Osteoblast (primary cell): ENCODE measurements around the gene FRMD4B. TPM values are rescaled to one million over a fixed set of nuclear protein-coding genes. Genes with fewer than 3 reads are reported as not detected.

Experiments used
- DNase-seq: peaks from one replicate; pipeline ENCODE4 v3.0.0; 2011; ENCODE audit warnings: low spot score, mixed read lengths; ENCODE audit not compliant: insufficient read length; ENCODE audit errors: missing footprints
- H2AFZ ChIP-seq: 2 replicates; pipeline ENCODE4 v1.6.0; 2011; ENCODE audit warnings: mild to moderate bottlenecking, low read length
- H3K27ac ChIP-seq: 2 replicates; pipeline ENCODE4 v1.5.1; 2011; ENCODE audit warnings: mild to moderate bottlenecking, low read depth, low read length, moderate library complexity
- H3K27me3 ChIP-seq: 2 replicates; pipeline ENCODE4 v1.6.0; 2012; ENCODE audit warnings: mild to moderate bottlenecking, control low read depth, inconsistent platforms, low read length, moderate library complexity; ENCODE audit not compliant: insufficient read depth
- H3K36me3 ChIP-seq: 2 replicates; pipeline ENCODE4 v1.5.1; 2011; ENCODE audit warnings: mild to moderate bottlenecking, low read length, control low read depth, moderate library complexity; ENCODE audit not compliant: insufficient read depth
- H3K4me1 ChIP-seq: 2 replicates; pipeline ENCODE4 v1.5.1; 2011; ENCODE audit warnings: mild to moderate bottlenecking, low read length, control low read depth, moderate library complexity; ENCODE audit not compliant: insufficient read depth
- H3K4me2 ChIP-seq: 2 replicates; pipeline ENCODE4 v1.6.0; 2011; ENCODE audit warnings: mild to moderate bottlenecking, low read length; ENCODE audit not compliant: insufficient read depth
- H3K4me3 ChIP-seq: fragments of 200-600 bp; sonication (generic); 3 replicates; pipeline ENCODE4 v1.5.1; 2012; ENCODE audit warnings: mild to moderate bottlenecking, low read length, inconsistent platforms; ENCODE audit not compliant: insufficient read depth
- H3K79me2 ChIP-seq: 2 replicates; pipeline ENCODE4 v1.6.0; 2012; ENCODE audit warnings: mild to moderate bottlenecking, low read length, control low read depth, inconsistent platforms; ENCODE audit not compliant: insufficient read depth
- H3K9me3 ChIP-seq: 2 replicates; pipeline ENCODE4 v1.5.1; 2011; ENCODE audit warnings: low read depth, low read length, control low read depth
- H4K20me1 ChIP-seq: 2 replicates; pipeline ENCODE4 v1.6.0; 2012; ENCODE audit warnings: mild to moderate bottlenecking, low read length, control low read depth; ENCODE audit not compliant: insufficient read depth
- CTCF ChIP-seq: IDR thresholded peaks from 2 replicates; pipeline ENCODE4 v1.5.1; 2011; ENCODE audit warnings: mild to moderate bottlenecking, low read depth, low read length, moderate library complexity; ENCODE audit errors: extremely low read depth
- total RNA-seq: library from RNA; depleted of rRNA; stranded (reverse); fragments of >200 nt; gene quantifications from 2 replicates; pipeline ENCODE4 v1.2.3, GENCODE V29; 2012

FRMD4B gene
- total RNA-seq, 1 donor = 0.72 TPM

- no peaks in the 10 kb centered on the region for H3K4me1 ChIP-seq
- H3K36me3 ChIP-seq = no peaks in the 10 kb centered on the region
- no peaks in the 10 kb centered on the region for H3K79me2 ChIP-seq
- H3K9me3 ChIP-seq = no peaks in the 10 kb centered on the region
- no peak overlapping the region for H2AFZ ChIP-seq
- no peak overlapping the region for H3K4me2 ChIP-seq
- no peak overlapping the region for H3K27ac ChIP-seq
- no peaks in the 10 kb centered on the region for H3K27me3 ChIP-seq
- H3K4me3 ChIP-seq = no peak overlapping the region
- TF ChIP-seq CTCF = no peak
- DNase-seq = no peak
- H4K20me1 ChIP-seq = no peaks in the 10 kb centered on the region
Observed at GRCh38 chr3:69342074-69342473, 43.8 kb downstream of the FRMD4B start.

- no peak for DNase-seq
- no peaks in the 10 kb centered on the region for H3K27me3 ChIP-seq
- no peak overlapping the region for H3K4me3 ChIP-seq
- no peak overlapping the region for H3K4me2 ChIP-seq
- no peaks in the 10 kb centered on the region for H3K4me1 ChIP-seq
- H3K36me3 ChIP-seq = no peaks in the 10 kb centered on the region
- no peaks in the 10 kb centered on the region for H4K20me1 ChIP-seq
- H2AFZ ChIP-seq = peak overlapping the region; percentile 16
- H3K27ac ChIP-seq = no peak overlapping the region
- H3K79me2 ChIP-seq = no peaks in the 10 kb centered on the region
- H3K9me3 ChIP-seq = no peaks in the 10 kb centered on the region
- no peak for TF ChIP-seq CTCF
Observed at GRCh38 chr3:69339760-69340159, 46.1 kb downstream of the FRMD4B start.

- Histone ChIP-seq H3K27me3 (no peaks in the 10 kb centered on the region), H3K9me3 (no peaks in the 10 kb centered on the region), H3K79me2 (no peaks in the 10 kb centered on the region), H3K27ac (no peak overlapping the region), H3K4me2 (no peak overlapping the region), H3K36me3 (no peaks in the 10 kb centered on the region), H2AFZ (no peak overlapping the region), H4K20me1 (no peaks in the 10 kb centered on the region), H3K4me1 (no peaks in the 10 kb centered on the region), H3K4me3 (no peak overlapping the region)
- DNase-seq = no peak
- TF ChIP-seq CTCF = no peak
Observed at GRCh38 chr3:69338911-69339310, 47.0 kb downstream of the FRMD4B start.

DNA sequence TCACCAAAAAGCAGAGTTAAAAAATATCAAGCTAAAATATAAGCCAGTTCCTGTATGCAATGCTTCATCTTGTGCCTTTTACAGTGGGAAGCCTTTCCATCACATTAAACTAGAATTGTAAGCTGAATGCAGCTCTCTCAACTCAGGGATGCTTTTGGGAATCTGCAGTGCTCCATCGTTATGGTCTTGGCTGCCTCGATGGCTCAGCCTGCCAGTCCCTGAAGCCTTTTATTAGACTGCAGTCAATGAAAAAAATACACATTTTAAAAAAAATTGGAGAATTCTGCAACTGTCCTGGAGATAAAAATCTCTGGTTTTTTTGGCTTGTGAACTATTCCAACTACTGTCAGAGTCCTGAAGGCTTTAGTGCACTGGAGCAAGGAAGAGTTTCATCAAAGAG, 53.0 kb downstream of the FRMD4B start:
- H3K36me3 ChIP-seq = no peaks in the 10 kb centered on the region
- peaks cover 6% of the 10 kb centered on the region for H3K4me1 ChIP-seq
- no peak overlapping the region for H3K4me3 ChIP-seq
- no peaks in the 10 kb centered on the region for H3K79me2 ChIP-seq
- H4K20me1 ChIP-seq = no peaks in the 10 kb centered on the region
- no peak for TF ChIP-seq CTCF
- H3K27me3 ChIP-seq = no peaks in the 10 kb centered on the region
- DNase-seq = no peak
- H3K9me3 ChIP-seq = no peaks in the 10 kb centered on the region
- no peak overlapping the region for H3K4me2 ChIP-seq
- H2AFZ ChIP-seq = peak overlapping the region; percentile 2
- no peak overlapping the region for H3K27ac ChIP-seq
